ENCODE measurements around the gene SPOCK1. TPM values are rescaled to one million over a fixed set of nuclear protein-coding genes. Genes with fewer than 3 reads are reported as not detected.

Gene SPOCK1
- total RNA-seq, 1 experiment from 2014 or later = 0.27 TPM

GRCh38 chr5:137412136-137412535 is 87.0 kb downstream of the SPOCK1 start:
- Histone ChIP-seq H3K4me2 (ENCODE audit: low read length) (no peak overlapping the region), H4K20me1 (ENCODE audit: insufficient read depth) (no peaks in the 10 kb centered on the region), H2AFZ (ENCODE audit: low read depth, low read length, poor library complexity, severe bottlenecking) (no peak overlapping the region), H3K4me3 (replicated peaks in 1 of 2; ENCODE audit: low read depth in 1 of 2, low read length in 2 of 2) (no peak overlapping the region), H3K4me1 (ENCODE audit: control insufficient read depth in 1 of 2, insufficient read depth in 2 of 2, low read length in 2 of 2) (no peaks in the 10 kb centered on the region), H3K9me3 (ENCODE audit: control insufficient read depth in 1 of 2, insufficient read depth in 1 of 2, low read depth in 1 of 2, low read length in 2 of 2) (no peaks in the 10 kb centered on the region), H3K27me3 (ENCODE audit: insufficient read depth, low read length) (peaks cover 13% of the 10 kb centered on the region), H3K79me2 (ENCODE audit: insufficient read depth, low read length) (no peaks in the 10 kb centered on the region), H3K9me2 (ENCODE audit: insufficient read depth) (no peaks in the 10 kb centered on the region), H3K36me3 (ENCODE audit: control insufficient read depth in 1 of 2, insufficient read depth in 2 of 2, low read length in 2 of 2) (no peaks in the 10 kb centered on the region), H3K27ac (ENCODE audit: low read depth, low read length) (no peak overlapping the region), H3K9ac (ENCODE audit: low read length) (no peak overlapping the region)
- CTCF ChIA-PET = no interaction called here
- BruUV-seq (replicated peaks) = no TSS peak
- DNase-seq (ENCODE audit: low read depth, low spot score) (no peak), ATAC-seq (no peak)
- POLR2A ChIA-PET = no interaction called here
- TF ChIP-seq SP1 (IDR thresholded peaks at IDR 0.05; ENCODE audit: low read depth) (no peak), CTCF (IDR thresholded peaks at IDR 0.05 in 2 of 3, conservative IDR thresholded peaks at IDR 0.05 in 1 of 3; ENCODE audit: borderline replicate concordance in 1 of 3, insufficient read depth in 1 of 3, low read depth in 2 of 3, low read length in 2 of 3) (no peak), CBX3 (IDR thresholded peaks at IDR 0.05; ENCODE audit: low read depth) (no peak), ELF1 (IDR thresholded peaks at IDR 0.05; ENCODE audit: borderline replicate concordance, low read depth) (no peak)
- intact Hi-C loops (cut with micrococcal nuclease) = no loop called here
- RAD21 ChIA-PET (ENCODE audit: low non-redundant PET in 1 of 2, low total read pairs in 2 of 2, uncharacterized antibody in 2 of 2, unreplicated experiment in 2 of 2) = no interaction called here

- RAD21 ChIA-PET (ENCODE audit: low non-redundant PET in 1 of 2, low total read pairs in 2 of 2, uncharacterized antibody in 2 of 2, unreplicated experiment in 2 of 2) = no interaction called here
- no peak overlapping the region for H3K9ac ChIP-seq (ENCODE audit: low read length)
- H3K27ac ChIP-seq (ENCODE audit: low read depth, low read length) = no peak overlapping the region
- no peak overlapping the region for H3K4me2 ChIP-seq (ENCODE audit: low read length)
- H3K9me3 ChIP-seq (ENCODE audit: control insufficient read depth in 1 of 2, insufficient read depth in 1 of 2, low read depth in 1 of 2, low read length in 2 of 2) = no peaks in the 10 kb centered on the region
- DNase-seq (ENCODE audit: low read depth, low spot score) (no peak), ATAC-seq (no peak)
- H3K4me1 ChIP-seq (ENCODE audit: control insufficient read depth in 1 of 2, insufficient read depth in 2 of 2, low read length in 2 of 2) = no peaks in the 10 kb centered on the region
- H3K9me2 ChIP-seq (ENCODE audit: insufficient read depth) = no peaks in the 10 kb centered on the region
- no peaks in the 10 kb centered on the region for H3K36me3 ChIP-seq (ENCODE audit: control insufficient read depth in 1 of 2, insufficient read depth in 2 of 2, low read length in 2 of 2)
- no TSS peak for BruUV-seq (replicated peaks)
- no peaks in the 10 kb centered on the region for H3K79me2 ChIP-seq (ENCODE audit: insufficient read depth, low read length)
- TF ChIP-seq EZH2phosphoT487 (IDR thresholded peaks at IDR 0.05; ENCODE audit: borderline replicate concordance) = no peak
- no peak for TF ChIP-seq REST (IDR thresholded peaks at IDR 0.05; ENCODE audit: low read depth)
- no peak for TF ChIP-seq EZH2 (IDR thresholded peaks at IDR 0.05)
- no peak for TF ChIP-seq SP1 (IDR thresholded peaks at IDR 0.05; ENCODE audit: low read depth)
- TF ChIP-seq SRF (IDR thresholded peaks at IDR 0.05; ENCODE audit: low read depth) = no peak
- no peak for TF ChIP-seq POLR2AphosphoS5 (IDR thresholded peaks at IDR 0.05; ENCODE audit: low read depth, low read length)
- TF ChIP-seq MAX (IDR thresholded peaks at IDR 0.05) = no peak
- no peak for TF ChIP-seq ZBTB33 (IDR thresholded peaks at IDR 0.05; ENCODE audit: extremely low read depth, insufficient replicate concordance, low read length)
- no peak for TF ChIP-seq CBX3 (IDR thresholded peaks at IDR 0.05; ENCODE audit: low read depth)
- H4K20me1 ChIP-seq (ENCODE audit: insufficient read depth) = no peaks in the 10 kb centered on the region
- no peak overlapping the region for H3K4me3 ChIP-seq (replicated peaks in 1 of 2; ENCODE audit: low read depth in 1 of 2, low read length in 2 of 2)
- H2AFZ ChIP-seq (ENCODE audit: low read depth, low read length, poor library complexity, severe bottlenecking) = no peak overlapping the region
- intact Hi-C loops (cut with micrococcal nuclease) = no loop called here
- H3K27me3 ChIP-seq (ENCODE audit: insufficient read depth, low read length) = peaks cover 15% of the 10 kb centered on the region
- POLR2A ChIA-PET = no interaction called here
- CTCF ChIA-PET = no interaction called here
These were observed 88.7 kb downstream of the SPOCK1 start for GRCh38 chr5:137410234-137411010.

All from HCT116 (cell line).